ENCODE measurements around the gene KCTD10.

- TF ChIP-seq MAX (IDR thresholded peaks at IDR 0.05) (no peak), TAF1 (IDR thresholded peaks at IDR 0.05; ENCODE audit: low read depth) (no peak), TCF12 (IDR thresholded peaks at IDR 0.05; ENCODE audit: low read depth) (no peak), CREB1 (IDR thresholded peaks at IDR 0.05; ENCODE audit: low read depth) (no peak), NFIC (IDR thresholded peaks at IDR 0.05) (no peak), EP300 (IDR thresholded peaks at IDR 0.05; ENCODE audit: borderline replicate concordance) (no peak), RAD21 (IDR thresholded peaks at IDR 0.05; ENCODE audit: low read depth) (no peak), REST (IDR thresholded peaks at IDR 0.05; ENCODE audit: low read depth) (no peak), YY1 (IDR thresholded peaks at IDR 0.05; ENCODE audit: low read depth) (no peak), FOXM1 (IDR thresholded peaks at IDR 0.05; ENCODE audit: borderline replicate concordance, low read depth) (no peak), CEBPB (IDR thresholded peaks at IDR 0.05) (no peak), TEAD4 (IDR thresholded peaks at IDR 0.05) (no peak), EGR1 (IDR thresholded peaks at IDR 0.05) (no peak)
These were observed 23.5 kb upstream of the KCTD10 start for GRCh38 chr12:109500406-109501185.

Measured in Ishikawa (cell line).